GM12874 (cell line): ENCODE measurements around the gene PXMP2.

Experiments
- CTCF ChIP-seq: IDR thresholded peaks from 2 replicates; pipeline ENCODE4 v1.5.1; 2011; ENCODE audit warnings: low read depth, mild to moderate bottlenecking, control low read depth, low read length, moderate library complexity; ENCODE audit not compliant: insufficient read depth

The PXMP2 gene

GRCh38 chr12:132687211-132688164 lies at the start of gene PXMP2, which contains the start of gene POLE:
PXMP2 (plus strand) TSS chr12:132687587; CDS start chr12:132687671, 84 bp downstream.
POLE (minus strand) TSS chr12:132687342; CDS start chr12:132687315, 27 bp downstream.
- TF ChIP-seq CTCF, result no peak; the same call in 1 of the 2 replicates

GRCh38 chr12:132637811-132638210 lies 49.6 kb upstream of the PXMP2 start:
- no peak for TF ChIP-seq CTCF

GRCh38 chr12:132638541-132639408 lies 48.6 kb upstream of the PXMP2 start:
- TF ChIP-seq CTCF, result peak; percentile 61

GRCh38 chr12:132639956-132640520 lies 47.3 kb upstream of the PXMP2 start:
- TF ChIP-seq CTCF, result no peak

GRCh38 chr12:132640936-132641335 lies 46.5 kb upstream of the PXMP2 start:
- no peak for TF ChIP-seq CTCF

GRCh38 chr12:132641811-132642650 lies 45.4 kb upstream of the PXMP2 start:
- no peak for TF ChIP-seq CTCF
